Esophagus muscularis mucosa (tissue), 4 donors: ENCODE data around the gene PIGB.

Experiments used
- EP300 ChIP-seq: sonication (generic); formaldehyde crosslinking; IDR thresholded peaks from one replicate; pipeline ENCODE4 v1.6.1; 2017; ENCODE audit warnings: antibody characterized with exemption
- POLR2A ChIP-seq: fragments of 450-650 bp; IDR thresholded peaks from one replicate; pipeline ENCODE4 v1.6.1; 2017; ENCODE audit warnings: antibody characterized with exemption, moderate library complexity, mild to moderate bottlenecking, low read depth
- TF ChIP-seq, protein P1 (sequence below), 3 experiments: fragments of 200-600 bp in 2 of 3; fragments of 450-650 bp in 1 of 3; sonication (generic) in 2 of 3; IDR thresholded peaks; one replicate each; pipeline ENCODE4 v1.5.1; 2017 to 2019; ENCODE audit warnings: antibody characterized with exemption in 3 of 3, mild to moderate bottlenecking in 2 of 3, moderate library complexity in 1 of 3

DNA sequence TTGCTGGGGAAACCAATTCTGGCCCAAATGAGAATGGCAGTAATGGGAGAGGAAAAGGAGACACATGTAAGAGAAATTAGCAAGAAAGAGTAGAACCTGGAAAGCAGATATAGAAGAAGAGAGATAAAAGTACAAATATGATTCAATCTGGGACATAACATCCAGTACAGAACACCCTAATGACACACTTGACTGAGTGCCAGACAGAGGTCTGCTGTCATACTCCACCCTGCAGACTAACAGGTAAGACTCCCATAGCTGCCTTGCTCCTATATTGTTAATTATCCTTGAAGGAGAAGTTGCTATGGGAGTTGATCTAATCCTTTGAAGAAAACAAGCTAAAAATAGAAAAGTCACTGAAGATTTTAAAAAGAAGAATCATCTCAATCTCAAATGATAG lies 68.0 kb downstream of the PIGB start:
- TF ChIP-seq EP300 (no peak), POLR2A (no peak)
- TF ChIP-seq, protein P1, sequence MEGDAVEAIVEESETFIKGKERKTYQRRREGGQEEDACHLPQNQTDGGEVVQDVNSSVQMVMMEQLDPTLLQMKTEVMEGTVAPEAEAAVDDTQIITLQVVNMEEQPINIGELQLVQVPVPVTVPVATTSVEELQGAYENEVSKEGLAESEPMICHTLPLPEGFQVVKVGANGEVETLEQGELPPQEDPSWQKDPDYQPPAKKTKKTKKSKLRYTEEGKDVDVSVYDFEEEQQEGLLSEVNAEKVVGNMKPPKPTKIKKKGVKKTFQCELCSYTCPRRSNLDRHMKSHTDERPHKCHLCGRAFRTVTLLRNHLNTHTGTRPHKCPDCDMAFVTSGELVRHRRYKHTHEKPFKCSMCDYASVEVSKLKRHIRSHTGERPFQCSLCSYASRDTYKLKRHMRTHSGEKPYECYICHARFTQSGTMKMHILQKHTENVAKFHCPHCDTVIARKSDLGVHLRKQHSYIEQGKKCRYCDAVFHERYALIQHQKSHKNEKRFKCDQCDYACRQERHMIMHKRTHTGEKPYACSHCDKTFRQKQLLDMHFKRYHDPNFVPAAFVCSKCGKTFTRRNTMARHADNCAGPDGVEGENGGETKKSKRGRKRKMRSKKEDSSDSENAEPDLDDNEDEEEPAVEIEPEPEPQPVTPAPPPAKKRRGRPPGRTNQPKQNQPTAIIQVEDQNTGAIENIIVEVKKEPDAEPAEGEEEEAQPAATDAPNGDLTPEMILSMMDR (IDR thresholded peaks at IDR 0.05): no peak
